ENCODE measurements around the gene KLHL17.

DNA sequence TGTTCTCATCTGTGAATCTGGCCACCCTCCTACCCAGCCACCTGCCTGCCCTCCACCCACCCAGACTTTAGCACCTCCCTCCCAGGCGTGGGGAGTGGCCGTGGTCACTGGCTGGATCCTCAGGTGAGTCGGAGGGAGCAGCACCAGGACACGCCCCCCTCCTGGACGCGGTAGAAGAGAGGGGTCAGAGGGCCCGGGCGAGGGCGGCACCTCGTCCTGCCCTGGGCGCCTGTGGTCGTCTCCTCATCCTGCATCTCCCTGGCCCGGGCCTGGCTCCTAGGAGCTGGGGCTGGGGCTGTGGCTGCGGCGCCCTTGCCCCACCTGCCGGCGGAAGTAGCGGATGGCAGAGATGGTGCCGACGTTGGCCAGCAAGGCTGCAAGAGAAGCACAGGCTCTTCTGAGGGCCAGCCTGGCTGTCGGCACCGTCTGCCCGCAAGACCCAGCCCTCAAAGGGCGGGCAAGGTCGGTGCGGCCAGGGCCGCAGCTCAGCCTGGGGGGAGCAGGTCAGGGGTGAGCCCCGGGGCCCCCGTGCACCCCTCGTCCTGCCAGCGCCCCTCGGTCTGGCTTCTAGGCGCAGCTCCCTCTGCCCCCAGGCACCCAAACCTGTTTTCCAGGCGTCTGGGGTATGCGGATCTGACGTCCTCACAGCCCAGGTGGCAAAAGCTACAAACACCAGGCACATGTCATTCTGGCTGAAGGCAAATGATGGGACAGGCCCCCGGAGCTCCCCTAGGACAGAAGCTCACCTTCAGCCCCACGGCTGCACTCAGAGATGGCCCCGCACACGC lies 15.7 kb downstream of the KLHL17 start:
- TF ChIP-seq EZH2 (IDR thresholded peaks at IDR 0.05; ENCODE audit: borderline replicate concordance, low read length): no peak
- TF ChIP-seq, protein P1, sequence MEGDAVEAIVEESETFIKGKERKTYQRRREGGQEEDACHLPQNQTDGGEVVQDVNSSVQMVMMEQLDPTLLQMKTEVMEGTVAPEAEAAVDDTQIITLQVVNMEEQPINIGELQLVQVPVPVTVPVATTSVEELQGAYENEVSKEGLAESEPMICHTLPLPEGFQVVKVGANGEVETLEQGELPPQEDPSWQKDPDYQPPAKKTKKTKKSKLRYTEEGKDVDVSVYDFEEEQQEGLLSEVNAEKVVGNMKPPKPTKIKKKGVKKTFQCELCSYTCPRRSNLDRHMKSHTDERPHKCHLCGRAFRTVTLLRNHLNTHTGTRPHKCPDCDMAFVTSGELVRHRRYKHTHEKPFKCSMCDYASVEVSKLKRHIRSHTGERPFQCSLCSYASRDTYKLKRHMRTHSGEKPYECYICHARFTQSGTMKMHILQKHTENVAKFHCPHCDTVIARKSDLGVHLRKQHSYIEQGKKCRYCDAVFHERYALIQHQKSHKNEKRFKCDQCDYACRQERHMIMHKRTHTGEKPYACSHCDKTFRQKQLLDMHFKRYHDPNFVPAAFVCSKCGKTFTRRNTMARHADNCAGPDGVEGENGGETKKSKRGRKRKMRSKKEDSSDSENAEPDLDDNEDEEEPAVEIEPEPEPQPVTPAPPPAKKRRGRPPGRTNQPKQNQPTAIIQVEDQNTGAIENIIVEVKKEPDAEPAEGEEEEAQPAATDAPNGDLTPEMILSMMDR (IDR thresholded peaks at IDR 0.05; ENCODE audit: low read length): peak; percentile 57
